Hepatic stellate cell (primary cell): ENCODE results near the gene CST7.
A peak's percentile ranks its signal among the peaks of the same experiment; 100 is the strongest.
"Not testable (repeated sequence)": the region's sequence is repeated elsewhere in the genome, so short reads cannot be mapped to it uniquely, and the experiment has no call there.

Source experiments
- DNase-seq: peaks from one replicate; pipeline ENCODE4 v3.0.0; 2011; ENCODE audit warnings: low spot score

The CST7 gene

GRCh38 chr20:24987244-24987643 lies 38.2 kb downstream of the CST7 start:
- no peak for DNase-seq

- DNase-seq, result no peak
Observed at GRCh38 chr20:24987873-24988835, 39.1 kb downstream of the CST7 start.

GRCh38 chr20:24989162-24989561 lies 40.1 kb downstream of the CST7 start:
- no peak for DNase-seq

GRCh38 chr20:24990810-24991252 lies 41.8 kb downstream of the CST7 start:
- DNase-seq, result no peak

- DNase-seq, result peak; percentile 43
Observed at GRCh38 chr20:24991897-24992486, 42.9 kb downstream of the CST7 start.

- peak; percentile 97 for DNase-seq
Observed at GRCh38 chr20:24992487-24993205, 43.6 kb downstream of the CST7 start, which contains the start of gene APMAP. APMAP (minus strand) TSS chr20:24992751; CDS start chr20:24992688, 63 bp downstream.

- DNase-seq, result peak; percentile 24
Observed at GRCh38 chr20:24993337-24994185, 44.5 kb downstream of the CST7 start.

- no peak for DNase-seq
Observed at GRCh38 chr20:24994186-24994465, 45.1 kb downstream of the CST7 start.

GRCh38 chr20:24994470-24995368 lies 45.6 kb downstream of the CST7 start:
- DNase-seq, result peak; percentile 80

- peak; percentile 48 for DNase-seq
Observed at GRCh38 chr20:24995741-24996448, 46.8 kb downstream of the CST7 start.

- DNase-seq, result no peak
Observed at GRCh38 chr20:24996449-24997377, 47.6 kb downstream of the CST7 start.

GRCh38 chr20:24998121-24998520 lies 49.1 kb downstream of the CST7 start:
- DNase-seq, result no peak

GRCh38 chr20:24998631-24999445 lies 49.8 kb downstream of the CST7 start:
- DNase-seq, result no peak

GRCh38 chr20:24999568-24999967 lies 50.5 kb downstream of the CST7 start:
- no peak for DNase-seq

GRCh38 chr20:25000268-25000801 lies 51.3 kb downstream of the CST7 start:
- DNase-seq, result peak; percentile 74

GRCh38 chr20:25001323-25001722 lies 52.3 kb downstream of the CST7 start:
- not testable (repeated sequence) for DNase-seq

GRCh38 chr20:25003002-25003401 lies 53.9 kb downstream of the CST7 start:
- no peak for DNase-seq

GRCh38 chr20:25005220-25005619 lies 56.2 kb downstream of the CST7 start:
- no peak for DNase-seq
